Fibroblast of lung (primary cell): ENCODE measurements around the gene IGF1R. TPM values are rescaled to one million over a fixed set of nuclear protein-coding genes. Genes with fewer than 3 reads are reported as not detected.

Source experiments
- DNase-seq, 2 donors: peaks; one replicate each; pipeline versions ENCODE4 v3.0.0 to v3.0.0-alpha.2; 2010; ENCODE audit warnings: low read depth in 2 of 2
- H2AFZ ChIP-seq: 2 replicates; pipeline ENCODE4 v1.5.1; 2012; ENCODE audit warnings: low read length, control low read depth, inconsistent platforms
- H3K27ac ChIP-seq: 2 replicates; pipeline ENCODE4 v1.5.1; 2011; ENCODE audit warnings: low read length, control low read depth; ENCODE audit not compliant: insufficient read depth
- H3K27me3 ChIP-seq: 2 replicates; pipeline ENCODE4 v1.5.1; 2011; ENCODE audit warnings: mild to moderate bottlenecking, low read length; ENCODE audit not compliant: control insufficient read depth, insufficient read depth
- H3K36me3 ChIP-seq: 2 replicates; pipeline ENCODE4 v1.5.1; 2011; ENCODE audit warnings: low read length; ENCODE audit not compliant: control insufficient read depth, insufficient read depth
- H3K4me1 ChIP-seq: 2 replicates; pipeline ENCODE4 v1.5.1; 2011; ENCODE audit warnings: low read length; ENCODE audit not compliant: control insufficient read depth, insufficient read depth; ENCODE audit errors: extremely low read depth
- H3K4me2 ChIP-seq: 2 replicates; pipeline ENCODE4 v1.5.1; 2011; ENCODE audit warnings: low read length, control low read depth; ENCODE audit not compliant: insufficient read depth; ENCODE audit errors: extremely low read depth
- H3K4me3 ChIP-seq, 4 experiments: fragments of 200-600 bp in 1 of 4; sonication (generic) in 1 of 4; replicated peaks in 1 of 4; 2 replicates each; pipeline ENCODE4 v1.5.1; 2011 to 2016; ENCODE audit warnings: low read length in 4 of 4, low read depth in 3 of 4, mild to moderate bottlenecking in 3 of 4, control low read depth in 2 of 4, inconsistent platforms in 1 of 4, mixed read lengths in 1 of 4; ENCODE audit not compliant: insufficient read depth in 1 of 4; ENCODE audit errors: control extremely low read depth in 1 of 4
- H3K79me2 ChIP-seq: 2 replicates; pipeline ENCODE4 v1.5.1; 2012; ENCODE audit warnings: mild to moderate bottlenecking, low read length, inconsistent platforms; ENCODE audit not compliant: control insufficient read depth, insufficient read depth
- H3K9ac ChIP-seq: 2 replicates; pipeline ENCODE4 v1.5.1; 2011; ENCODE audit warnings: mild to moderate bottlenecking, low read length, control low read depth; ENCODE audit not compliant: insufficient read depth
- H3K9me3 ChIP-seq: 2 replicates; pipeline ENCODE4 v1.5.1; 2012; ENCODE audit warnings: low read depth, low read length; ENCODE audit not compliant: control insufficient read depth, insufficient read depth
- H4K20me1 ChIP-seq: 2 replicates; pipeline ENCODE4 v1.5.1; 2011; ENCODE audit warnings: low read length; ENCODE audit not compliant: control insufficient read depth, insufficient read depth; ENCODE audit errors: extremely low read depth
- EZH2 ChIP-seq: IDR thresholded peaks from 2 replicates; pipeline ENCODE4 v1.5.1; 2012; ENCODE audit warnings: low read length, control low read depth, mild to moderate bottlenecking; ENCODE audit errors: missing control alignments
- polyA plus RNA-seq, 2 donors: library from polyadenylated mRNA; depleted of rRNA in 1 of 2; stranded (reverse) in 1 of 2; unstranded in 1 of 2; fragments of >200 nt; gene quantifications; 2 replicates each; pipeline ENCODE4 v1.2.1, GENCODE V29; 2011 to 2012; ENCODE audit warnings: missing spikeins in 1 of 2
- total RNA-seq: library from RNA; depleted of rRNA; stranded (reverse); fragments of >200 nt; gene quantifications from 2 replicates; pipeline ENCODE4 v1.2.1, GENCODE V29; 2014
- TF ChIP-seq, protein P1 (sequence below), 2 donors: IDR thresholded peaks in 1 of 2; conservative IDR thresholded peaks in 1 of 2; 1 replicate in 1 of 2; 2 replicates in 1 of 2; pipeline ENCODE4 v1.5.1; 2011 to 2012; ENCODE audit warnings: low read length in 2 of 2, control low read depth in 1 of 2, inconsistent platforms in 1 of 2, low read depth in 1 of 2, mild to moderate bottlenecking in 1 of 2

Gene IGF1R
- total and polyA plus RNA-seq, 2 donors (not counting 1 experiment from before 2014, with no cell fraction given), result 14.6 to 28.6 TPM

DNA sequence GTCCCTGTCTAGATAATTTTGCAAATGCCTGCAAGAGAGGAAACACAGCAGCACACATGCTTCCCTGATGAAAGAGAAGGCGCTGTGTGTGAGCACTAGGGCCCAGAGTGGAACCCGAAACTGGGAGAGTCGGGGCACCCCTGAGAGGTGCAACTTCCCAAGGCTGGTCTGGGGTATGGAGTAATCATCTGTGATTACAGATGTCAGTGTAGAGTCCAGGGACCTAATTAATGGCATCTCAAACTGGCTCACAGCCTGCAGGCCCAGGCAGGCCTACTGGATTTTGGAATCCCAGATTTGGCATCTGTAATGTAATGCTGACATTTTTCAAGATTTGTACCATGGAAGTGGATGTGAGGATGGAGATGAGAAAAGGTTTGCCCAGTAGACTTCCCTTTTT, 329.8 kb downstream of the IGF1R start:
- H3K4me1 ChIP-seq, result peaks cover 6% of the 10 kb centered on the region

GRCh38 chr15:98980899-98981228, 332.5 kb downstream of the IGF1R start:
- Histone ChIP-seq H3K4me2 (no peak overlapping the region), H3K4me1 (peaks cover 7% of the 10 kb centered on the region), H3K4me3 (no peak overlapping the region), H3K9me3 (no peaks in the 10 kb centered on the region), H3K36me3 (no peaks in the 10 kb centered on the region), H3K27me3 (no peaks in the 10 kb centered on the region), H3K9ac (no peak overlapping the region), H2AFZ (no peak overlapping the region), H3K79me2 (no peaks in the 10 kb centered on the region), H3K27ac (no peak overlapping the region), H4K20me1 (no peaks in the 10 kb centered on the region)
- DNase-seq, result no peak
- no peak for TF ChIP-seq EZH2
- TF ChIP-seq, protein P1, sequence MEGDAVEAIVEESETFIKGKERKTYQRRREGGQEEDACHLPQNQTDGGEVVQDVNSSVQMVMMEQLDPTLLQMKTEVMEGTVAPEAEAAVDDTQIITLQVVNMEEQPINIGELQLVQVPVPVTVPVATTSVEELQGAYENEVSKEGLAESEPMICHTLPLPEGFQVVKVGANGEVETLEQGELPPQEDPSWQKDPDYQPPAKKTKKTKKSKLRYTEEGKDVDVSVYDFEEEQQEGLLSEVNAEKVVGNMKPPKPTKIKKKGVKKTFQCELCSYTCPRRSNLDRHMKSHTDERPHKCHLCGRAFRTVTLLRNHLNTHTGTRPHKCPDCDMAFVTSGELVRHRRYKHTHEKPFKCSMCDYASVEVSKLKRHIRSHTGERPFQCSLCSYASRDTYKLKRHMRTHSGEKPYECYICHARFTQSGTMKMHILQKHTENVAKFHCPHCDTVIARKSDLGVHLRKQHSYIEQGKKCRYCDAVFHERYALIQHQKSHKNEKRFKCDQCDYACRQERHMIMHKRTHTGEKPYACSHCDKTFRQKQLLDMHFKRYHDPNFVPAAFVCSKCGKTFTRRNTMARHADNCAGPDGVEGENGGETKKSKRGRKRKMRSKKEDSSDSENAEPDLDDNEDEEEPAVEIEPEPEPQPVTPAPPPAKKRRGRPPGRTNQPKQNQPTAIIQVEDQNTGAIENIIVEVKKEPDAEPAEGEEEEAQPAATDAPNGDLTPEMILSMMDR (conservative IDR thresholded peaks at IDR 0.05 in 1 of 2, IDR thresholded peaks at IDR 0.05 in 1 of 2; ENCODE audit: low read depth in 1 of 2, low read length in 2 of 2), result no peak

More for the DNA sequence above, 329.8 kb downstream of the IGF1R start:
- Histone ChIP-seq H3K9ac (no peak overlapping the region), H3K4me3 (no peak overlapping the region), H3K36me3 (no peaks in the 10 kb centered on the region), H3K27me3 (no peaks in the 10 kb centered on the region), H2AFZ (no peak overlapping the region), H4K20me1 (no peaks in the 10 kb centered on the region), H3K79me2 (no peaks in the 10 kb centered on the region), H3K9me3 (no peaks in the 10 kb centered on the region), H3K27ac (no peak overlapping the region), H3K4me2 (no peak overlapping the region)
- DNase-seq, result no peak
- TF ChIP-seq, protein P1 (conservative IDR thresholded peaks at IDR 0.05 in 1 of 2, IDR thresholded peaks at IDR 0.05 in 1 of 2; ENCODE audit: low read depth in 1 of 2, low read length in 2 of 2), result no peak
- no peak for TF ChIP-seq EZH2

DNA sequence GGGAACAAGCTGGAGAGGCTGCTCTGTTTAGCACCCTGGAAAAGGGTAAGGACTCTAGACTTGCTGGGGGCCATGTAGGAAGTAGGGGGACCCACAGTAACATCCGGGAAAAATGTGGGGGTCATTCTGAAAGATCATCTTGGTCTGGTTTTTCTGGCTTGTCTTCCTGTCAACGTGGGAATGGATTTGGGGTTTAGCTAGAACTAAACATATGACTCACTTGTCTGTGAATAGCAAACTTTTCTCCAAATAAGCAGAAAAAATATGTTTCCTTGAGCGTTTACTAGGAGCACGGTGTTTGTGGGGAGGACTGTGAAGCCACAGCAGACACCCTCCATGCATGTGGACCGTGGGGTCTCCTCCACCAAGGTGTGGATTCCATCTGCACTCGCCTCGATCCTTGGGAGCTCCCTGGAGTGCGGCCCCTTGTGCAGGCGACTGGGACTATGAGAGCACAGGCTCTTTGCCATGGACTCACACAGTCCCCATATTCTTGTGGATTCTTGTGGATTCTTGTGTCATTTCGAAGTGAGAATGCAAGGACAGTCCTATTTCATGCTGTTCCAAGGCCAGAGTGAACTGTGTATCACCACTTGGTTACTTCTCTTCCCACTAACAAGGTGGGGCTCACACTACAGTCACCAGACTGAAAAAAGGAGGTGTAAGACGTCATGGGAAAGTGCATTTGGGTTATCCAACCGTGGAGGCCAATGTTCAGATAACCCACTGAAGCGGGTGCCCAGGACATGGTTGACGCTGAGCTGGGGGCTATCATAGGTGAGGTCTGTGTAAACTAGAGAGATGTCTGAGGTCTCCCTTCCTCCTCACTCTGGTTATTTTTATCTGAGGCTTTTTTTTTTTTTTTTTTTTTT, 333.7 kb downstream of the IGF1R start:
- peak; percentile 41 to 68 for DNase-seq
- H3K4me2 ChIP-seq, result no peak overlapping the region

More for the DNA sequence above, 333.7 kb downstream of the IGF1R start:
- Histone ChIP-seq H3K79me2 (no peaks in the 10 kb centered on the region), H3K27ac (no peak overlapping the region), H3K9me3 (no peaks in the 10 kb centered on the region), H3K4me1 (peaks cover 7% of the 10 kb centered on the region), H3K36me3 (no peaks in the 10 kb centered on the region), H3K9ac (no peak overlapping the region), H2AFZ (peak overlapping the region; percentile 11), H3K4me3 (no peak overlapping the region), H3K27me3 (no peaks in the 10 kb centered on the region), H4K20me1 (no peaks in the 10 kb centered on the region)
- TF ChIP-seq EZH2, result no peak
- TF ChIP-seq, protein P1 (conservative IDR thresholded peaks at IDR 0.05 in 1 of 2, IDR thresholded peaks at IDR 0.05 in 1 of 2; ENCODE audit: low read depth in 1 of 2, low read length in 2 of 2), result no peak
